Smooth muscle cell (in vitro differentiated cells): ENCODE data around the gene LRRC8C. TPM values are rescaled to one million over a fixed set of nuclear protein-coding genes. Genes with fewer than 3 reads are reported as not detected.
A peak's percentile ranks its signal among the peaks of the same experiment; 100 is the strongest.

Experiments
- DNase-seq: peaks from one replicate; lab custom pipeline; 2025; ENCODE audit not compliant: unreplicated experiment; lab: John Stamatoyannopoulos, UW
- H2AFZ ChIP-seq: fragments of 200-600 bp; sonication (generic); 2 replicates; pipeline ENCODE4 v1.6.0; 2016; ENCODE audit warnings: antibody characterized with exemption, low read depth, mild to moderate bottlenecking
- H3F3A ChIP-seq: fragments of 200-600 bp; sonication (generic); 2 replicates; pipeline ENCODE4 v1.6.0; 2017; ENCODE audit warnings: antibody characterized with exemption, low read depth
- H3K27ac ChIP-seq: fragments of 200-600 bp; sonication (generic); 2 replicates; pipeline ENCODE4 v1.5.1; 2016; ENCODE audit warnings: low read depth, mild to moderate bottlenecking
- H3K27me3 ChIP-seq: fragments of 200-600 bp; sonication (generic); 2 replicates; pipeline ENCODE4 v1.6.1; 2016; ENCODE audit warnings: low read depth, mild to moderate bottlenecking
- H3K36me3 ChIP-seq: fragments of 200-600 bp; sonication (generic); 2 replicates; pipeline ENCODE4 v1.5.1; 2016; ENCODE audit warnings: low read depth
- H3K4me1 ChIP-seq: fragments of 200-600 bp; sonication (generic); 2 replicates; pipeline ENCODE4 v1.5.1; 2016; ENCODE audit warnings: low read depth
- H3K4me2 ChIP-seq: fragments of 200-600 bp; sonication (generic); 2 replicates; pipeline ENCODE4 v1.6.0; 2016; ENCODE audit warnings: mild to moderate bottlenecking
- H3K4me3 ChIP-seq: fragments of 200-600 bp; sonication (generic); 2 replicates; pipeline ENCODE4 v1.5.1; 2016; ENCODE audit warnings: mild to moderate bottlenecking
- H3K79me2 ChIP-seq: fragments of 200-600 bp; sonication (generic); 2 replicates; pipeline ENCODE4 v1.6.0; 2016; ENCODE audit warnings: low read depth, mild to moderate bottlenecking
- H3K9ac ChIP-seq: fragments of 200-600 bp; sonication (generic); 2 replicates; pipeline ENCODE4 v1.6.0; 2016; ENCODE audit warnings: low read depth
- H3K9me3 ChIP-seq: fragments of 200-600 bp; sonication (generic); replicated peaks from 2 replicates; pipeline ENCODE4 v1.5.1; 2016; ENCODE audit warnings: low read depth
- H4K20me1 ChIP-seq: fragments of 200-600 bp; sonication (generic); 2 replicates; pipeline ENCODE4 v1.6.0; 2016; ENCODE audit warnings: low read depth
- WGBS: methylation state at CpG from one replicate; pipeline ENCODE4 v1.1.7; 2016; ENCODE audit warnings: low lambda C conversion rate; 5-methylcytosine and 5-hydroxymethylcytosine counted together
- polyA plus RNA-seq: library from polyadenylated mRNA; unstranded; fragments of >200 nt; fragmentation: Nextera tagmentation; extraction: Ambion mirVana; gene quantifications from 2 replicates; pipeline ENCODE4 v1.2.1, GENCODE V29; 2016
- total RNA-seq: library from RNA; depleted of rRNA; stranded (reverse); fragments of >200 nt; gene quantifications from 2 replicates; pipeline ENCODE4 v1.2.3, GENCODE V29; 2014
- TF ChIP-seq, protein P1 (sequence below): fragments of 200-600 bp; sonication (generic); IDR thresholded peaks from 2 replicates; pipeline ENCODE4 v1.5.1; 2017; ENCODE audit warnings: borderline replicate concordance, mild to moderate bottlenecking, antibody characterized with exemption; ENCODE audit not compliant: insufficient read depth, poor library complexity, severe bottlenecking

The LRRC8C gene
- total and polyA plus RNA-seq, 2 experiments from 2014 or later = 2.2 to 7.2 TPM

DNA sequence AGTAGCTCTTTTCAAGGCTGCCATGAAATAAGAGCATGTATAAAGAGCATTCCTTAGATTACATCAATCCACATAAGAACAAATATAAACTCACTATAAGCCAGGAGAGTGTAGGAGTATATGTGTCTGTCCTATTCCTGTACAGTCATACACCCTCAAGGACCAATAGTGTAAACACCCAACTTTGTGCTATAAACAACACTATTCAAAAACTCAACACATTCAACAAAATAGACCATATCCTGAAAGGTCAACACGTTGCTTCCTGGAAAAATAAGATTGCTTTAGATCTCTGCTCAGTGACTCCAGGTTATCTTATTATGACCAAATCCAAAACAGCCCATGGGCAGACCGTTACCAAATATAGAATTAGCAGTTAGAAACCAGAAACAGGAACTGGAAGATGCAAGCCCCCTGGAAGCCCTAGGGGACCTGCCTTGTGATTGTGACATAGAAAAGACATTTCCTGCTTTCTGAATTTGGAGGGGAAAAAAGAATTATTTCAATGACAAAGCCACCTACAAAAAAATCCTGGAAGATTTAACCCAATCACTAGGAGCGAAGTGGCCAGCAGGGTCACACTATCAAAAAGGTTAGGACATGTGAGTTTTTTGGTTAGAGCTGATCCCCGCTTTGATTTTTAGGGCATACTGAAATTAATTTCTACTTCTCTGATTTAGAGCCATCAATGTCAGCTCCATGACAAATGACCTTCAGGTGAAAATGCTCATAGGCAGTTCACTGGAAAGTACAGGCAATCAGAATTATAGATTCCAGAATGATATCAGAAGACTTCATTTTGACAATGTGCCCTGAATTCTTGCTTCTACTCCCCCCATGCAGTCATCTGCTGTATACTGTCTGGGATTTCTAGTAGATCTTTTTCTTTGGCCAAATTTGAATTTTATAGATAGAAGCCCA, 59.9 kb downstream of the LRRC8C start:
- WGBS = 38% methylated on average over 4 of the region's 4 CpGs
- H3K9me3 ChIP-seq = no peaks in the 10 kb centered on the region
- H3K27ac ChIP-seq = peak overlapping the region; percentile 45
- no peaks in the 10 kb centered on the region for H3K4me1 ChIP-seq
- TF ChIP-seq, protein P1, sequence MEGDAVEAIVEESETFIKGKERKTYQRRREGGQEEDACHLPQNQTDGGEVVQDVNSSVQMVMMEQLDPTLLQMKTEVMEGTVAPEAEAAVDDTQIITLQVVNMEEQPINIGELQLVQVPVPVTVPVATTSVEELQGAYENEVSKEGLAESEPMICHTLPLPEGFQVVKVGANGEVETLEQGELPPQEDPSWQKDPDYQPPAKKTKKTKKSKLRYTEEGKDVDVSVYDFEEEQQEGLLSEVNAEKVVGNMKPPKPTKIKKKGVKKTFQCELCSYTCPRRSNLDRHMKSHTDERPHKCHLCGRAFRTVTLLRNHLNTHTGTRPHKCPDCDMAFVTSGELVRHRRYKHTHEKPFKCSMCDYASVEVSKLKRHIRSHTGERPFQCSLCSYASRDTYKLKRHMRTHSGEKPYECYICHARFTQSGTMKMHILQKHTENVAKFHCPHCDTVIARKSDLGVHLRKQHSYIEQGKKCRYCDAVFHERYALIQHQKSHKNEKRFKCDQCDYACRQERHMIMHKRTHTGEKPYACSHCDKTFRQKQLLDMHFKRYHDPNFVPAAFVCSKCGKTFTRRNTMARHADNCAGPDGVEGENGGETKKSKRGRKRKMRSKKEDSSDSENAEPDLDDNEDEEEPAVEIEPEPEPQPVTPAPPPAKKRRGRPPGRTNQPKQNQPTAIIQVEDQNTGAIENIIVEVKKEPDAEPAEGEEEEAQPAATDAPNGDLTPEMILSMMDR = no peak
- H2AFZ ChIP-seq = no peak overlapping the region
- H4K20me1 ChIP-seq = no peaks in the 10 kb centered on the region
- H3K27me3 ChIP-seq = no peaks in the 10 kb centered on the region
- no peak for DNase-seq
- H3K4me2 ChIP-seq = peak overlapping the region; percentile 36
- no peaks in the 10 kb centered on the region for H3K79me2 ChIP-seq
- no peak overlapping the region for H3K4me3 ChIP-seq
- H3K36me3 ChIP-seq = no peaks in the 10 kb centered on the region
- H3K9ac ChIP-seq = no peak overlapping the region
- no peaks in the 10 kb centered on the region for H3F3A ChIP-seq

- Histone ChIP-seq H3K27me3 (no peaks in the 10 kb centered on the region), H2AFZ (no peak overlapping the region), H3K4me1 (no peaks in the 10 kb centered on the region), H3K9me3 (no peaks in the 10 kb centered on the region), H3K4me2 (no peak overlapping the region), H3K9ac (no peak overlapping the region), H3F3A (no peaks in the 10 kb centered on the region), H4K20me1 (no peaks in the 10 kb centered on the region), H3K36me3 (no peaks in the 10 kb centered on the region), H3K27ac (no peak overlapping the region), H3K4me3 (no peak overlapping the region), H3K79me2 (no peaks in the 10 kb centered on the region)
- DNase-seq = no peak
- TF ChIP-seq, protein P1 = no peak
Measured at GRCh38 chr1:89695847-89696246, 62.9 kb downstream of the LRRC8C start.

DNA sequence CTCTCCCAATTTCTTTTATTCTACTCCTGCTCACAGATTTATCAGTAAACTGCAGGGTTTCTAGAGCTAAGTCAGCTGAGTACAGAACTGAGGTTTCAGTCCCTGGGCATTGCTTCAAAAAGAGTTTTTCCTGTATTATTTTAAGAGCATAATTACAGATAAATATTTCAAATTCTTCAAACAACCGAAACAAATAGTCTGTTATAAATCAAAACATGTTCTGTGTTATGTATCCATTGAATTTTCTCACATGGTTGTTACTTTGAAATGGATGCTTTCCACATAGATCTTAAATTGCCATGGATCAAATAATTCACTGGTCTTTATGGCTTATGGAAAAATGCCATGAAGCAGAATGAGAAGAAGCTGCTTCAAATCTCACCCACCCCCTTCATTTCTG, 64.5 kb downstream of the LRRC8C start:
- TF ChIP-seq, protein P1 = no peak
- Histone ChIP-seq H3K4me3 (no peak overlapping the region), H3K36me3 (no peaks in the 10 kb centered on the region), H3K9me3 (no peaks in the 10 kb centered on the region), H3K4me2 (no peak overlapping the region), H2AFZ (no peak overlapping the region), H3F3A (no peaks in the 10 kb centered on the region), H3K79me2 (no peaks in the 10 kb centered on the region), H3K27me3 (no peaks in the 10 kb centered on the region), H4K20me1 (no peaks in the 10 kb centered on the region), H3K9ac (no peak overlapping the region), H3K4me1 (no peaks in the 10 kb centered on the region), H3K27ac (no peak overlapping the region)
- DNase-seq = no peak
- WGBS = 79% methylated on average over 1 of the region's 1 CpG
